K562 (cell line): ENCODE results near the gene TRIM77.
"Not testable (repeated sequence)": the region's sequence is repeated elsewhere in the genome, so short reads cannot be mapped to it uniquely, and the experiment has no call there.

Experiments
- EP300 ChIP-seq: IDR thresholded peaks from 2 replicates; pipeline ENCODE4 v1.6.1; 2012; ENCODE audit warnings: low read length, improper control_type of control experiment
- ETS2 ChIP-seq: IDR thresholded peaks from 2 replicates; pipeline ENCODE4 v1.6.1; 2016; ENCODE audit warnings: borderline replicate concordance, missing genetic modification characterization, mild to moderate bottlenecking, moderate library complexity, missing compliant biosample characterization; ENCODE audit not compliant: poor library complexity, severe bottlenecking
- FOXA1 ChIP-seq: fragments of 450-650 bp; IDR thresholded peaks from 2 replicates; pipeline ENCODE4 v1.6.1; 2016; ENCODE audit warnings: mild to moderate bottlenecking, borderline replicate concordance
- FOXP1 ChIP-seq: sonication (generic); formaldehyde crosslinking; IDR thresholded peaks from 2 replicates; pipeline ENCODE4 v1.8.0; 2022; ENCODE audit warnings: mild to moderate bottlenecking, missing genetic modification reagents
- JUND ChIP-seq, 2 experiments: IDR thresholded peaks; 2 replicates in 1 of 2; 3 replicates in 1 of 2; pipeline ENCODE4 v1.6.1; 2011; ENCODE audit warnings: borderline replicate concordance in 2 of 2, low read depth in 2 of 2, low read length in 2 of 2, improper control_type of control experiment in 1 of 2, missing biosample characterization in 1 of 2, missing genetic modification characterization in 1 of 2, missing genetic modification reagents in 1 of 2
- MTA3 ChIP-seq: fragments of 450-650 bp; formaldehyde crosslinking; IDR thresholded peaks from 2 replicates; pipeline ENCODE4 v1.6.1; 2017; ENCODE audit warnings: mild to moderate bottlenecking, borderline replicate concordance
- NR2C2 ChIP-seq, 2 experiments: fragments of 200-800 bp in 1 of 2; sonication (Bioruptor generic) in 1 of 2; sonication (generic) in 1 of 2; formaldehyde crosslinking in 1 of 2; IDR thresholded peaks; 2 replicates each; pipeline versions ENCODE4 v1.6.1 to v1.8.0; 2016 to 2022; ENCODE audit warnings: mild to moderate bottlenecking in 1 of 2, missing compliant biosample characterization in 1 of 2, missing genetic modification characterization in 1 of 2, missing genetic modification reagents in 1 of 2
- USF2 ChIP-seq: sonication (generic); formaldehyde crosslinking; IDR thresholded peaks from 2 replicates; pipeline ENCODE4 v1.5.0; 2020; ENCODE audit warnings: missing genetic modification reagents

DNA sequence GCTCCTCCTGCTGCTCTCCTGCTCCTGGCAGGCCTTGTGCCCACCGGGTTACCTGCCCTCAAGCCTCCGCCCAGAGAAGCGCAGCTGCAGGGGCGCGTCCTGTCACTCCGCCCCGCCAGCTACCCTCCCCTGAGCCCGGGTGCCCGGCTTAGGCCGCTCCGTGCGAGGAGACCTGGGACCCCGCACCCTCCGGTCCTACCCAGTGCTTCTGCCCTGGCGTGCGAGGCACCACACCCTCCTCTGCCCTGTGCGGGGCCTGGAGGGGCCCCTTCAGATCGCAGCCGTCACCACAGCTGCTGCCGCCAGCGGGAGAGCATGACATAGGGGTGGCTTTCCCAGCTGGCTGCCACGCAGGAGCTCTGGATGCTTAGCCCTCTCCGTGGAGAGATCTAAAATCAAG lies 20.1 kb downstream of the TRIM77 start:
- TF ChIP-seq ETS2 (tag); USF2 (CRISPR knock-in tag); MTA3; JUND (IDR thresholded peaks at IDR 0.05; ENCODE audit: borderline replicate concordance, low read depth, low read length); JUND (tag; IDR thresholded peaks at IDR 0.05; ENCODE audit: borderline replicate concordance, low read depth, low read length); FOXA1; EP300; FOXP1 (CRISPR knock-in tag); NR2C2 (CRISPR knock-in tag; IDR thresholded peaks at IDR 0.05); NR2C2 (tag; IDR thresholded peaks at IDR 0.05): not testable (repeated sequence)
